Measurements from ENCODE around the gene CDH20. TPM values are rescaled to one million over a fixed set of nuclear protein-coding genes. Genes with fewer than 3 reads are reported as not detected.

The CDH20 gene
- total RNA-seq, 3 donors from 2014 or later: not detected

GRCh38 chr18:61589724-61590065 is 256.5 kb downstream of the CDH20 start:
- no peak overlapping the region for H3K4me3 ChIP-seq
- no peaks in the 10 kb centered on the region for H3K36me3 ChIP-seq (ENCODE audit: low read depth)
- no peak for TF ChIP-seq CTCF (IDR thresholded peaks at IDR 0.05)
- intact Hi-C loops (cut with DNase I, micrococcal nuclease): no loop called here
- H3K4me1 ChIP-seq (ENCODE audit: low read depth): peaks cover 16% of the 10 kb centered on the region
- H3K9me3 ChIP-seq: no peaks in the 10 kb centered on the region
- ATAC-seq (no peak), DNase-seq (no peak)

DNA sequence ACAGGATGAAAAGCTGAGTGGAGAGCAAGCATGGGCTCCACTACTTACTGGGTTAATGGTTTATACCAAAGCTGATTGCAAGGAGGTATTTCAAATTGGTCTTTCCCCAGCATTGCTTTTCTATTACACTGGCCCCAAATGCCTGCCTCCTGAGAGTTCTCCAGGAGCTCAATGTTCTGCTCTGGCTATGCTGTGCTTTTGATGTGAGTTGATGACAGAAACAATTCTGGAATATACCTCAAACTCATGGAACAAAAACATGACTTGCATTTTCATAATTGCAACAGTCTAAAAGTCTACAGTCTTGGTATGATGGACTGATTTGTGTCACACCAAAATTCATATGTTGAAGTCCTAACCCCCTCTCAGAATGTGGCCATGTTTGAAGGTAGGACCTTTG is 258.0 kb downstream of the CDH20 start:
- DNase-seq (no peak), ATAC-seq (no peak)
- H3K4me1 ChIP-seq (ENCODE audit: low read depth): peaks cover 16% of the 10 kb centered on the region
- no peaks in the 10 kb centered on the region for H3K9me3 ChIP-seq
- intact Hi-C loops (cut with DNase I, micrococcal nuclease): no loop called here
- TF ChIP-seq CTCF (IDR thresholded peaks at IDR 0.05): no peak
- no peaks in the 10 kb centered on the region for H3K36me3 ChIP-seq (ENCODE audit: low read depth)
- no peak overlapping the region for H3K4me3 ChIP-seq

DNA sequence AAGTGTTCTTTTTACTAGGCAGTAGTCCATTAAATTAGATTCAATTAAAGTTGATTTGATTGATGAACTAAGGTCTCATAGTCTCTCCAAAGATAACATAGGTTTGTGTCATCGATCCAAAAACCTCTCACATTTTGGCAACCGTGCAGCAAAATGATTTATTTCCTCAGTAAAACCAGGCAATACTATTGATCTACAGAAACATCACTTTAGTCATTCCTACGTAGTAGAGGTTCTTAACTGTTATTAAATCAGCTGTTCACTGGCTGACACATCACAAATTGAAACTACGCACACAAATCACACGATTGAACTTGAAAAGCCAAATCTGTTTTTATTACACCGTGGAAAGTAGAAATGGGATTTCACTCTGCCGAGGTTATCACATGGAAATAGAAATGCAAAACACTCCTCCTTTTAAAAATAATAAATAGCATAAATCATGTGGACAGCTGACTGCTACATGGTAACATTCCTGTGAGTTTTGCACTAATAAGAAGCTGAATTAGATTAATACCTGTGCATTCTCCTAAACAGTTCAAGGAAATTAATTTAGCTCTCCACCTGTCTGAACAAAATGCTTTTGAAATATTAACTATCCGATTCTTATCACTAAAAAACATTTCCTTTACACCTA is 262.5 kb downstream of the CDH20 start:
- Histone ChIP-seq H3K4me3 (no peak overlapping the region), H3K36me3 (ENCODE audit: low read depth) (no peaks in the 10 kb centered on the region), H3K9me3 (no peaks in the 10 kb centered on the region), H3K4me1 (ENCODE audit: low read depth) (no peaks in the 10 kb centered on the region)
- no peak for TF ChIP-seq CTCF (IDR thresholded peaks at IDR 0.05)
- ATAC-seq: no peak
- intact Hi-C loops (cut with DNase I, micrococcal nuclease): no loop called here
- DNase-seq: no peak

DNA sequence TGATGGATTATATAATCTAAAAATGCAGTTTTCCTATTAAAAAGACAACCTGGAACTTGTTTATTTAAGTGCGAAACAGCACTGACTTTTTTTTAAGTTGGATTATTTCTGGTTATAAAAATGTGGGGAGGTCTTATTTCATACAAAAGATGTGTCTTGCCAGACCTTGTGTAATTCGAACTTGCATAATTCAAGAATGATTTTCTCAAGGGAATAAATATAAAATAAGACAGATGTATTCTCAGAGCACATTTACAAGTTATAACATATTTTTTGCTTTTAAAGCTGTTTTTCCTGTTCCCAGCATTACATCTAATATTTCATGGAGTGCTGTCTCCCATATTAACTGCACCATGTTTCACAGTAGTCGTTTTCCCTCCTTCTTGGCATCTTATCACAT is 263.1 kb downstream of the CDH20 start:
- Histone ChIP-seq H3K4me3 (no peak overlapping the region), H3K9me3 (no peaks in the 10 kb centered on the region), H3K36me3 (ENCODE audit: low read depth) (no peaks in the 10 kb centered on the region), H3K4me1 (ENCODE audit: low read depth) (no peaks in the 10 kb centered on the region)
- intact Hi-C loops (cut with DNase I, micrococcal nuclease): no loop called here
- TF ChIP-seq CTCF (IDR thresholded peaks at IDR 0.05): no peak
- no peak for DNase-seq
- ATAC-seq: no peak

- Histone ChIP-seq H3K9me3 (no peaks in the 10 kb centered on the region), H3K4me3 (no peak overlapping the region), H3K4me1 (ENCODE audit: low read depth) (no peaks in the 10 kb centered on the region), H3K36me3 (ENCODE audit: low read depth) (no peaks in the 10 kb centered on the region)
- no peak for TF ChIP-seq CTCF (IDR thresholded peaks at IDR 0.05)
- DNase-seq: no peak
- no peak for ATAC-seq
- intact Hi-C loops (cut with DNase I, micrococcal nuclease): no loop called here
Observed at GRCh38 chr18:61597316-61597715, 264.1 kb downstream of the CDH20 start.

- no peak for DNase-seq
- Histone ChIP-seq H3K4me3 (no peak overlapping the region), H3K36me3 (ENCODE audit: low read depth) (no peaks in the 10 kb centered on the region), H3K9me3 (no peaks in the 10 kb centered on the region), H3K4me1 (ENCODE audit: low read depth) (no peaks in the 10 kb centered on the region)
- intact Hi-C loops (cut with DNase I, micrococcal nuclease): no loop called here
- no peak for TF ChIP-seq CTCF (IDR thresholded peaks at IDR 0.05)
- ATAC-seq: no peak
Observed at GRCh38 chr18:61600422-61600821, 267.2 kb downstream of the CDH20 start.
